Central memory CD4-positive, alpha-beta T cell (primary cell): ENCODE results near the gene WWOX.
A peak's percentile ranks its signal among the peaks of the same experiment; 100 is the strongest.

Experiments
- DNase-seq: peaks from one replicate; pipeline ENCODE4 v3.0.0; 2022

WWOX gene

GRCh38 chr16:78823027-78823426, 723.6 kb downstream of the WWOX start:
- no peak for DNase-seq

DNA sequence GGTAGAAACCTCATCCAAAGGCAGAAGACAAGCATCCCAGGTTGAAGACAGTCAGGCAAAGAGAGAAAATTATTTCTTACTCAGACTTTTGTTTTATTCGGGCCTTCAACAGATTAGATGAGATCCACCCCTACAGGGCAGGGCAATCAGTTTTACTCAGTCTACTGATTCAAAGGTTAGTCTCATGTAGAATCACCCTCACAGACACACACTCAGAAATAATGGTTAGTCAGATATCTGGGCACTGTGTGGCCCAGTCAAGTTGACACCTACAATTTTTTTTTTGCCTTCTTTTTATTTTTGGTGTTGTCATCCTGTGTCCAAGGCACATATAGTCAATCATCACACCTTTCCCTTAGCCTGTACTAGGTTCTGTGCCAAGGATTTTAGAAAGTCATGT, 729.8 kb downstream of the WWOX start:
- no peak for DNase-seq

DNA sequence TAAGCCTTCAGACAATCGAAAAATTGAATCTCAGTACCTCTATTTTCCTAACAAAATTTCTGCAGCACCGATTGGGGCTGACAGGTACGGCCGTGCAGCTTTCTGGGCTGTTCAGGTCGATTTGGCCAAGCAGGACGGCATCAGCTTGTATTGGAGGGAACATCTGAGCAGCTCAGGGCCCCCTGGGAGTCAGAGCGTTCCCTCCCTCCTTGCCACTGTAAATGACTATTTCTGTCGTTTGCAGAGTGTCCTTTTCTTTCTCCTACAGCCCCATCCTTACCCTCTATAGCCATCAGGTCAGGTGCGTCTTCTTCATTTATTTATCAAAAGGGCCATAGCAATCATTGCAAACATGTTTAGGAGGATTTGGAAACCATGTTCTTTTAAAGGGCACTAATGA, 731.1 kb downstream of the WWOX start:
- DNase-seq: no peak

GRCh38 chr16:78832100-78832499, 732.6 kb downstream of the WWOX start:
- no peak for DNase-seq

DNA sequence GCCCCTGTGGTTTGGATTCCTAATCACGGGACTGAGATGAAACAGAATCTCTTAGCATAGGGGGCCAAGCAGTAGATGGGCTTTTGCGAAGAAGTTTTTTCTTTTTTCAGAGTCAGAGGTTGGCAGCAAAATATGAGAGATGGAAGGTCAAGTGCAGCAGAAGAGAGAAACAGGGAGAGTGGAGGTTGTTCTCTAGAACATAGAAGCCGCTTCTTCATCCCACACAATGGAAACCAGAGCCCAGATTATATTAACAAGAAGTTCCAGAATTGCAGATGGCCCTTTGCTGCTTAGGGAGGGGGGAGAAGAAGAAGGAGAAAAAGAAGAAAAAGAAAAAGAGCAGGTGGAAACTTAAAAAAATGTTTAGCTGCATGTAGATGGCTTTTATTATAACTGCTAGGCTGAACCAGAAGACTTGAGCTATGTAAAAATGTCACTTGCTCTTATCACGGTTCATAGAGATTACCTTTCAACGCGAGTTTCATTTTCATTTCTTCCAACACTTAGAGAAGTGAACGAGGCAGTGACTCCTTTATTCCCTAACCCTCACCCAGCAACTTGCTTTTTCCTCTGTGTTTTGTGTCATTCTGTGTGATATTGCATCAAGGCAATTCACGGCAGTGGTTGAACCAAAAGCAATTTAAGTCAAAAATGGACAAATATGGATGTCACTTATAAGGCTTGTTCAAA, 737.5 kb downstream of the WWOX start:
- no peak for DNase-seq

GRCh38 chr16:78837706-78838105, 738.3 kb downstream of the WWOX start:
- DNase-seq: no peak

DNA sequence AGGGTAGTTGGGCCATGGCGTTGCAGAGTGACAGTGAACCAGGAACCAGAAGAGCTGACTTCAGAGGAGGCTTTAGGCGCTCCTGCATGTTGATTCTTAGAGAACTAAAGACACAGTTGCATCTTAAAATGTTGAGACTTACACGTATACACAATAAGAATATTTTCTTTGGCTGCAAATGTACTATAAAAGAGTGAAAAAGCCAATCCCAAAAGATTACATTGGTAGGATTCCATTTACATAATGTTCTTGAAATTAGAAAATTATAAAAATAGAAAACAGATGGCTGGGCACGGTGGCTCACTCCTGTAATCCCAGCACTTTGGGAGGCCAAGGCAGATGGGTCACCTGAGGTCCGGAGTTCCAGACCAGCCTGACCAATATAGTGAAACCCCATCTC, 738.8 kb downstream of the WWOX start:
- DNase-seq: no peak

DNA sequence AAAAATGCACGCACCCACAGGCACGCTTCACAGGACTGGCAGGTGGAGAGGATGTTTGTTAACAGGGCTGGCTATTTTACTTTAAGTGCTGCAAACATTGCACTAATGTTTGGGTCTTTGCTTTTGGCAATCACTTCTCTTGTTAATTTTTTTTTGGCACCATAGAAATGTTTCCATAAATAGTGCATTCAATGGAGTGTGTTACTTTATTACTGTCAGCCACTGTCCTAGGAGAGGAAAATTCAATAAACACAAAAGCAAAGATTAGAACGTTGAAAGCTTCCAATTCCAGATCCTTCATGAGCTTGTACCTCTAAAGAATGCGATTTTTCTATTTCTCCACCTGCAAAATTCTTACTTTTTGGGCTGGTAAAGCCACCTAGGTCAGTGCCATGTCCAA, 743.5 kb downstream of the WWOX start:
- DNase-seq: no peak

- no peak for DNase-seq
Measured at GRCh38 chr16:78843978-78844377, 744.5 kb downstream of the WWOX start.

GRCh38 chr16:78844682-78845081, 745.2 kb downstream of the WWOX start:
- DNase-seq: no peak

GRCh38 chr16:78851266-78851665, 751.8 kb downstream of the WWOX start:
- DNase-seq: no peak

DNA sequence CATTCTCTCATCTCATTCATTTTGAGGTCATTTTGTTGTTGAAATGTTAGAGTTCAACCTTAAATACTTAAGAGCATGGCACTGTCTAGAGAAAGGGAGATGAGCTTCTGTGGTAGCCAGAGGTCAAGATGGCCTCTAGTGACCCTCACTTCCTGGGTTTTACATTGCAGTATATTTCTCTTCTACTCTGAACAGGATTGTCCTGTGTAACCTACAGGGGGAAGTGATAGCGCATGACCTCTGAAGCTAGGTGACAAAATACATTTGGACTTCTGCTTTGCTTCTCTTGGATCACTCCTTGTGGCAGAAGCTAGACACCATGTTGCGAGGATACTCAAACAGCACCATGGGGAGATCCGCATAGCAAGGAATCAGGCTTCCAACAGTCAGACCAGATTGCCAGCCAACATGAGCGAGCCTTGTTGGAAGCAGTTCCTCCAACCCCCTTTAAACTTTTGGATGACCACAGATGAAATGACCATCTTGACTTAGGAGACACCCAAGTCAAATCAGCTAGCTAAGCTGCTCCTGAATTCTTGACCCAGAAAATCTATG, 752.7 kb downstream of the WWOX start:
- DNase-seq: no peak

DNA sequence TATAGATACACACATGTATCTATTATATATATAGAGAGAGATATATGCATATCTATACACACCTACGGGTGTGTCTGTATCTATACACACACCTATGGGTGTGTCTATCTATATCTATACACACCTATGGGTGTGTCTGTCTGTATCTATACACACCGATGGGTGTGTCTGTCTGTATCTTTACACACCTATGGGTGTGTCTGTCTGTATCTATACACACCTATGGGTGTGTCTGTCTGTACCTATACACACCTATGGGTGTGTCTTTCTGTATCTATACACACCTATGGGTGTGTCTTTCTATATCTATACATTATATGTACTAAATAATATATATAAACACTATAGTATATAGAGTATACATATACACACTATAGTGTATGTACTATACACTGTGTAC, 762.6 kb downstream of the WWOX start:
- DNase-seq: no peak

GRCh38 chr16:78866521-78866920, 767.1 kb downstream of the WWOX start:
- DNase-seq: no peak

DNA sequence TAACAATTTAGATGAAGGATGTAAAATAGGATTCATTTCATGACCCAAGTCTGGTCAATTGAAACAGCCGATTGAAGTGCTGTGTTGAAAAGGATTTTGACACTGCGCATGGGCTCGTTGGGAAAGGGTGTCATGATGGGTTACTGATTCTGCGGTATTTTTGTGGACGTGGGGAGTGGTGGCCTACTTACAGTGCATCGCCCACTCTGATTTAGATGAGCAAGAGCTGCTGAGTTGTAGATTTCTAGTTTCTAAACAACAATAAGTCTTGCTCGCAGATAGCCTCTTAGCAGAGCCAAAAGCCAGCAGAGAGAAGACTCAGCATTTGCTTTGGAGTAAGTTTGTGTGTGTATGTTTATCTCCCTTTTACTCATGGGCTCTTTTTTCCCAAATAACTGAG, 770.0 kb downstream of the WWOX start:
- no peak for DNase-seq

DNA sequence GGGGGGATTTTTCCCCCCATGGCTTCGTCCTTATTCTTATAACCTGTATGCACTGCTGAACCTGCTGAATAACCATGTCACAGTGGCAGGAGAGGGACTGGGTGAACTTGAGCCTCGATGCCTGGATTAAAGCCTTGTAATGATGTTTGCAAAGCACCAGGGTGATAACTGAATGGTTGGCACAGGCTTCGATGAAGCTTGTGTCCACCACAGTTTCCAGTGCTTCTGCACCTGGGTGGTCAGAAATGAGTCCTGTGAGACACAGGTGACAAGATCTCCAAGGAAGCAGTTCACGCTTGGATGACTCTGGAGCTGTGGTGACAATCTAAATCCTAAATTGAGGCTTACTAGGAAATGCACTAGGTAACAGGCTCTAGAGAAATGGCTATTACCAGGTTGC, 771.8 kb downstream of the WWOX start:
- DNase-seq: no peak

- no peak for DNase-seq
Measured at GRCh38 chr16:78876671-78877070, 777.2 kb downstream of the WWOX start.

GRCh38 chr16:78877114-78877655, 777.7 kb downstream of the WWOX start:
- no peak for DNase-seq

- DNase-seq: no peak
Measured at GRCh38 chr16:78878570-78878969, 779.1 kb downstream of the WWOX start.

- no peak for DNase-seq
Measured at GRCh38 chr16:78879011-78879410, 779.6 kb downstream of the WWOX start.

- no peak for DNase-seq
Measured at GRCh38 chr16:78882150-78882549, 782.7 kb downstream of the WWOX start.

DNA sequence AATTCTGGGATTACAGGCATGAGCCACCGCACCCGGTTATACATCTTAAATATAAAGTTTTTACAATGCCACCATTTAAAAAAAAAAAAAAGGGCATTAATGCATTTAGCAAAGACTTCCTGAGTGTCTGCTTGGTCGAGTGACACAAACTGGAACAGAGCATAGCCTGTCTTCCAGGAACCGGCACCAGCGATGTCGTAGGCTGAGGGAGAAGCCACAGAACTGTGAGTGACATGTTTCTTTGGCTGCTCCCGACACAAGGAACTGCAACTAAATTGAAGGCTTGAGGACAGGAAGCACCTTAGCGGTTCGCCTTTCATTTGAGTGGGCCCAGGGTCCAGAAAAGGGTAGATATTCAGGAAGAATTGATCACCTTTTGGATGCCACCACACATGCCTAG, 783.3 kb downstream of the WWOX start:
- DNase-seq: no peak

GRCh38 chr16:78884204-78884603, 784.8 kb downstream of the WWOX start:
- no peak for DNase-seq

DNA sequence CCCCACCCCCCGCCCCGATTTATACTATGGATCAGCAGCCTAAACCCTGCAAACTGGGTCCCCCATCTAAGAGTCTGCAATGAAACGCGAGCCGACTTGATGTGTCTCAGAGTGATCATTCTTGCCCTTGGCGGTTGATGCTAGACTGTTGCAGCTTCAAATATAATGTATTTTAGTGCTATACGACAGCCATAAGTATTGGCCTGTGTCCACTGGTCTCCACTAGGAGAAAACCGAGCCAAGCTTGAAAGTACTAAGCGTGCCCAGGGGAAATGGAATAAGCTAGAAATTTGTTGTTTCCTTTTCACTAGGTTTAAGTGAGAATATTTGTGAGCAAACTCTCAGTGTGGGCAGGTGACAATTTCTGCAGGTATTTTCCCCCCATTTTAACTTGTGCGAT, 789.9 kb downstream of the WWOX start:
- no peak for DNase-seq

DNA sequence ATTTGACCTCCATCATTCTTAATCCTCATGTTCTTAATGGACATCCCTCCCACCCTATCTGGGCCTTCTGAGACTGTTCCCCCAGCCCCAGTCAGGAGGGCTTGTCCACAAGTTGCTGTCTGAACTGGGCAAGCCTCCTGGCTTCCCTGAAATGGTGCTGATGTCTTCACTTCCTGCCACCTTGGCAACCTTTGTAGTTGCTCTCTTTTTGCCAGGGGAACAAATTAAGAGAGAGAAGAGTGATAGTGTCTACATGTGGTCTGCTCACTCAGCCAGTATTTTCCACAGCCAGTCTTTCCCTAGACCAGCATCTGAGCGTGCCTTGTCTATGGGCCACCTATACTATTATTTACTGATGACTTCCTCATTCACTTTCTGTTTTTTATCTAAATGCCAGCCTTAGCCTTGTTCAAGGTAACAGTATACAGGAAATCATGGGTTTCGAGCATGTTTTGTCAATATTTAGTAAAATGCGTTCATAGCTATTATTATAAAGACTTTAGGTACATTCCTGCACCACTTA, 791.0 kb downstream of the WWOX start:
- DNase-seq: peak; percentile 9
